Hindlimb muscle (tissue), 1 donor: Measurements from ENCODE around the gene ACOXL. TPM values are rescaled to one million over a fixed set of nuclear protein-coding genes. Genes with fewer than 3 reads are reported as not detected.
A peak's percentile ranks its signal among the peaks of the same experiment; 100 is the strongest.

Source experiments
- DNase-seq: peaks from one replicate; pipeline ENCODE4 v3.0.0-alpha.2; 2013
- polyA plus RNA-seq: library from polyadenylated mRNA; unstranded; fragments of 120-200 nt; gene quantifications from one replicate; pipeline ENCODE4 v1.2.1, GENCODE V29; 2013; ENCODE audit not compliant: insufficient read length

Gene ACOXL
- polyA plus RNA-seq, 1 donor: 0.32 TPM

DNA sequence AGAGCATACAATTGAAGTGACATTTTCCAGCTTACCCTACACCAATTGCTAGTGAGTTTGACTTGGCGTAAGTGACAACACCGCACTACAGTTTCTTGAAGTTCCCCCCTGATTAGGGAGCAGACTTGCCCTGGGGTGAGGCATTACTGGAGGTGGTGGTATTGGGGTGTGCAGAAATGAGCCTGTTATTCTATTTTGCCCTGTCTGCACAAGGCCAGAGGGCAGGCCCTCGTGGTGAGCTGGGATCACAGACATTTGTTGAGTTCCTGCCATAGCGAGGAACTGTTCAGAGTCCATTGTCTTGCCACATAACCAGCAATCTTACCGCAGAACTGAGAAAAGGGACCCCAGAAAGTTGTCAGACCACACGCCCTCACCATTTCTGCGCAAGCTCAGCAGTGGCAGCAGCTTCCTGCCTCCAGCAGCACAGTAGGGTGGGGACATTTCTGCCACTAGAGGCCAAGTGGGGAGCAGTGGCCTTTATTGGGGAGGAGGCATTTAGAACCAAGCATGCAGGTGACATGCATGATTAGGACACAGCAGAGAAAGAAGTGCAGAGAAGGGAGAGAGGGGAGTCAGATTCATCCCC lies 284.8 kb downstream of the ACOXL start:
- no peak for DNase-seq

DNA sequence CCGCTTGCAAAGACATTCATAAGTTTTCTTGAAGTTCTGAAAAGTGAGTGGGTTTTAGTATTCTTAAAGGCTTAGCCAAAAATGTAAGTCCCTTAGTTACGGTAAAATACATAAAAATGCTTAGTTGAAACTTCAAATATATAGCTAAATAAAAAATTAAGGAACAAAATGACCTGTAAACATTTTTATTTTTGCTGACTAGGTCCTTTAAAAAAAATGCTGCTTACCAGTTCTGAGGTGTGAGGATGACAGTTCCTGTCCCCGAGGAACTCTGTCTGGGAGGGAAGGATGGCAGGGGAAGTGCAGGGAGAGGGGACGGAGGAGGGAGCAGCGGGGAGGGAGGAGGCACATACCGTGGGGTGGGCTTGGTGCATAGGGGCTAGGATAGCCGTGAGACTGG lies 285.5 kb downstream of the ACOXL start:
- no peak for DNase-seq

DNA sequence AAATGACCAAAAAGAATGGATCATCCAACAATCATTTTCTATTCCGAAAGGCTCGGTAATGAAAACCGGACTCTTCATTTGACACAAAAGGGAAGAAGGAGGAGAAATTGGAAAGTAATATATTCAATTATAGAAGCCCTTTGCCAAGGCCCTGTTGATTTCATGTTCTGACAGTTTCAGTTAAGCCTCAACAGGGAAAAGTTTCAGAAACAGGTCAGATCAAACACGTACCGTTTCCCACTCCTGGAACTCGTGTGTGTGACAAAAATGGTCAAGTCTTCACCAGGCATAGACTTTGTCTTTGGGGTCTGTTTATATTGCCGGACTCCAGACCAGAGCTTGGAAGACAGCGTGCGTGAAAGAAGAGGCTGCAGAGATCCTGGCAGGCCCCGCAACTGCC lies 287.0 kb downstream of the ACOXL start:
- peak; percentile 28 for DNase-seq

DNA sequence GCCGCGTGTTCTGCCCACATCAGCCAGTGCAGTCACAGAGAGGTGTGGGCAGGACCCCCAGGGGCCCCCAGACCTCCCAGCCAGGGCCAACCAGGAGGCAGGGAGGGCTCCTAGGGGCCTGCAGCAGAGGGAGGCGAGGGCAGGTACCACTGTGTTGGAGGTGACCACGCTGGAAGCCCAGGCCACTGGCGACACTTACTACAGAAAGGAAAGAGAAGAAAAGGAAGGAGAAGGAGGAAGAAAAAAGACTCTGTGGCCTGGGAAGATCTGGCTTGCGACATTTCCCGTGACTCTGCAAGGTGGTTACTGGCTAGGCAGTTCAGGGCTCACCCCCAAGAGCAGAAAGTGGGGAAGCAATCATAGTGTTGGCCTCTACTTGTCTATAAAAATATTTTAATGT lies 290.3 kb downstream of the ACOXL start:
- no peak for DNase-seq

DNA sequence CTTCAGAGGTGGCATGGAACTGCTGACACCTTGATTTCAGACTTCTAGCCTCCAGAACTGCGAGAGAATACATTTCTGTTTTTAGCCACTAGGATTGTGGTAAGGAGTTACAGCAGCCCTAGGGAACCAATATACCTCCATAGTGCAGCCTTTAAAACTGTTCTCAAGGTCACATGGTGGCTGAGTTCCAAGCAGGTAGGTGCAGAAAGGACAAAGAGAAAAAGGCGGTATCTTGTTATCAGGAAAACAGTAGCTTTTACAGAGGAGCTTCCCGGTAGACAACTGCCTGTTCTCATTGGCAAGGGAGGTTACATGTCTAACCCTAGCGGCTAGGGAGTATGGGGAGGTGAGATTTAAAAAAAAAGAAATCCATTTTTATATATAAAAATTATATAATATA lies 292.1 kb downstream of the ACOXL start:
- DNase-seq: no peak

DNA sequence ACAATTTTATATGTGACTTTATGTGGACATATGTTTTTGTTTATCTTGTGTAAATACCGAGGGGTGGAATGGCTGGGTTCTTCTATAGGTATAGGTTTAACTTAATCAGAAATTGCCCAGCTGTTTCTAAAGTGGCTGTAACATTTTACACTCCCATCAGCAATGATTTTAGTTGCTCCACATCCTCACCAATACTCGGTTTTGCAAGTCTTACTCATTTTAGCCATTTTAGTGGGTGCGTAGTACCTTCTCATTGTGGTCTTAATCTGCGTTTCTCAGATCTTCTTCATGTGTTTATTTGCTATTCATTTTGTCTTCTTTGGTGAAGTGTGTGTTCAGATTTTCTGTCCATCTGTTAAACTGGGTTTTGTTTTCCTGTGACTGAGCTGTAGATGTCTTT lies 292.9 kb downstream of the ACOXL start:
- DNase-seq: no peak

GRCh38 chr2:111028720-111029119 lies 296.3 kb downstream of the ACOXL start:
- no peak for DNase-seq

DNA sequence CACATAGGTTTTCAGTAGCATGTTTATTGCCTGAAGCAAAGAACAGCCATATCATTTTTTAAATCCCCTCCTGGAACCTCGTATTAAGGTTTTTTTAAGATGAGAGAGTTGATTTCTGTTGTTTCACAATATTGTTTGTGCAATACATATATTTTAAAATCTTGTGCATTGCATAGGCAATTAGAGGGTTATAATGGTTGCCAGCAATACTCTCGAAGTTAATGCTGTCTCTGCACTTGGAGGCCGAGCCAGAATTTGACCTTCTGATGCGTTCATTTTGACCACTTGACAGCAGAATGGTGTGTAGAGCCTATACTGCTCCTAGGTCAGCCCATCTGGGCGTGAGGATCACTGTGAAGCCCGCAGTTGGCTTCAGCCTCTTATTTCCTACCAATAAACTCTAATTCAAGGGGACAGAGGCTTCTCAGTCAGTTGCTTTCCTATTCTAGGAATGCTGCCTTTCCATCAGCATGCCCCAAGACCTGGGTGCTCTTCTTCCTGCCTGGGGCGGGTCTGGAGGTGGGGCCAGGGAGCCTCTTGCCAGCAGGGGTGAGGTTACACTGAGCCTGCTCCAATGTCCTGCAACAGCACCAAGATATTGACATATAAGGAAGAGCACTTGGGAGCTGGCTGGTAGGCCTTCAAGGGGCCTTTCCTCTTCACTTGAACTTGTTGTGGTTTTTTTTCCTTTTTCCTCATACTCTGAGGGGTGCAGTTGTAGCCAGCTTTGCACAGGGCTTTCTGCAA lies 297.0 kb downstream of the ACOXL start:
- no peak for DNase-seq

DNA sequence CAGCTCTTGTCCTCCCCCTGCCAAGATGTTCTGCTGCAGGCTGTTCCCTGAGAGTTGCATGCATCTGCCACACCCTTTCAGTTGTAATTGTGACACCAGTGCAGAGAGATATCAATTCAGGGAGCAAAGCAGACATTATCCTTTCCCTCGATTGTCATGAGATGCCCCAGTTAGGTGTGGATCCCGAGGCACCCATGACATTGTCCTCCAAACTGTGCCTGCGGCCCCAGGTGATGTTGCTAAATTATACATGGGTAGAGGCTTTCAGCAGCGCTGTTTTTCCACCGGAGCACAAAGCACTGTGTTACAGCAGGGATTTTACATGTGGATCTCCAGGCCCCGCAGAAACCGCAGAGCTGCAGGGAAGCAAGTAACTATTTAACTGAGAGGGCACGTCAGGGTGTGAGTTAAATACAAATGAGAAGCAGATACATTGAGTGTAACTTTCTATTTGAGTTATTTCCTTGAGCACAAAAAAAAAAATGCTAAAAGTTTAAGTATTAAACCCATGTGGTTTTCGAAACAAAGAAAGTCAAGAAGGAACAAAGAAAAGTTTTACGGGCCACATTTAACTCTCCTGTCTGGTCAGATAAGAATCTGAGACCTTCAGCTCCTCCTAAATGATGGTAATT lies 298.0 kb downstream of the ACOXL start:
- no peak for DNase-seq

DNA sequence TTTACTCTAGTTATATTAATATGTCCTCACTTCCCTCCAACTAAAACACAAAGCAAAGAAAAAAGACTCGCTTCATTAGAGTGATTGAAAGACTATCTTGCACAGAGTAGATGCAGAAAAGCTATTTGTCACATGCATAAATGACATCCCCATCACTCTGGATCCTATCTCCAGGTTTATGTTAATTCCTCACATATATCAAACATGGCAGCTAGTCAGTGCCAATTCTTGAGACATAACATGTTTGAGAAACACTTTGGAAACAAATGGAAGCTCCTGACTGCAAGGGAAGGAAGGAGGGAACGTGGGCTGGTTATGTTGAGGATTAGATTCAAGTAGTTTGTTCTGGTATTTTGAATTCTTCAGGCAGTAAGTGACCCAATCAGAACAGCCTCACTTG lies 298.6 kb downstream of the ACOXL start:
- no peak for DNase-seq

DNA sequence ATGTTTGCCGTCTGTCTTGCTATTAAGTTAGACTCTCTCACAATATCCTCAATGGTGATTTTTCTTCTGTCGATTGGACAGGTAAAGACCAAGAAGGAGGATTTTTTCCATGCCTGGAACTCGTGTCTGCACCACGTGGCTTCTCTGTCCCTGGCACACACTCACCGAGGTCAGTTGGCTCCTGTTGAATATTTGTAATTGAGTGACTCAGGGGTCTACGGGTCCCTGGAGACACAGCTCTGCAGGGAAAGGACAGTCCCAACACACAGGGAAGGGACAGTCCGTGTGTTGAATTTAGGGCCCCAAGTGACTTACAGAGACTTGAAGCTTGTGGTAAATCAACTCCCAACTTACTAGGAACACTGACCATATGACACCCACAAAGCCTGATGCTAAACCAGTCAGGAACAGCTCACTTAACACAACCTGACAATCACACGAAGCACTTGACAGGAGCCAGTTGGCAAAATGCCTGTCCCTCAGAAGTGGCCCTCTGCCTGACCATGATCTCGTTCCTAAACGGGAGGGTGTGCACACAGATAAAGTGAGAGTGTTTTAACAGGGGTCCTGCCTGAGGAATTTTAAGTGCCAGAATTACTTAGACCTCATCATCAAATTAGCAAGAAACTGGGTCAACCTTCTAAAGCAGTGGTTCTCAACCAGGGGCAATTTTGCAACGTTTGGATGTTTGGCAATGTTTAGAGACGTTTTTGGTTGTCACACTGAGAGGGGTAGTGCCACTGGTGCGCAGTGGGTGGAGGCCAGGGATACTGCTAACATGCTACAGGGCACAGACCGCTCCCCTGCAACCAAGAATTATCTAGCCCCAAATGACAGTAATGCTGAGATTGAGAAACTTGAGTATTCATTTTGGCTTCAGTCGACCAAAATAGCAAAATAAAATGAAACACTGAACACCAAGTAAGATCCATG lies 299.4 kb downstream of the ACOXL start:
- DNase-seq: no peak

GRCh38 chr2:111032721-111033429 lies 300.5 kb downstream of the ACOXL start:
- no peak for DNase-seq

DNA sequence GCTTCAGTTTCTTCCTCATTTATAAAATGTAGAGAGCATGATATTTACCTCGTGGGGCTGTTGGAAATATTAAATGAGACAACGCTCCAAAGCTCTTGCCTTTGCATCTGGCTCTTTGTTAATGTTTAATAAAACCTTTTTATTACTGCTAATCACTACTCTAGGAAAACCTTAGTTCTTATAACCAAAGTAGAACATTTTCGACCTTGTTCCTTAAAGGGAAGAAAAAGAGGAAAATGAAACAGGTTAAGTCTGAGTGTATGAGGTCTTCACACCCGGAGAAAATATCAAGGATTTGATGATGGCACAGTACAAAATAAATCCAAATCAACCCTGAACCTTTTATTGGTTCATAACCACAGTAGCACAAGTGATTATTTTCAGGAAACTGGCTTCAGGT lies 301.8 kb downstream of the ACOXL start:
- no peak for DNase-seq

DNA sequence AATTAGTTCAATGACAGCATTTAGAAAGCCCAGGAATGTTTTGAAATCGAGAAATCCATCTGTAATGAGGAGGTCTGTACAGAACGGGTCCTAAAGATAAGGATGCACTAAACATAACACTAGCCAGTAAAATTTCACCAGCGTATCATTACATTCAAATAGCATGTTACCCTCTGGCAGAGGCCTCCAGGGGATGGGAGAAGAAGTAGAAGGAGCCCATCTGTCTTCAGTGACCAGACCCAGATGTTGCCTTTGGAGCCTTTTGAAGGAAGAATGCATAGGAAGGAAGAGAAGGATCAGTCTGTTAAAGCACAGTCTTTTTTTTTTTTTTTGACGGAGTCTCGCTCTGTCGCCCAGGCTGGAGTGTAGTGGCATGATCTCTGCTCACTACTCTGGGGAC lies 302.2 kb downstream of the ACOXL start:
- DNase-seq: no peak

- DNase-seq: no peak
Observed at GRCh38 chr2:111035830-111036441, 303.6 kb downstream of the ACOXL start.

- DNase-seq: no peak
Observed at GRCh38 chr2:111037128-111037527, 304.8 kb downstream of the ACOXL start.

DNA sequence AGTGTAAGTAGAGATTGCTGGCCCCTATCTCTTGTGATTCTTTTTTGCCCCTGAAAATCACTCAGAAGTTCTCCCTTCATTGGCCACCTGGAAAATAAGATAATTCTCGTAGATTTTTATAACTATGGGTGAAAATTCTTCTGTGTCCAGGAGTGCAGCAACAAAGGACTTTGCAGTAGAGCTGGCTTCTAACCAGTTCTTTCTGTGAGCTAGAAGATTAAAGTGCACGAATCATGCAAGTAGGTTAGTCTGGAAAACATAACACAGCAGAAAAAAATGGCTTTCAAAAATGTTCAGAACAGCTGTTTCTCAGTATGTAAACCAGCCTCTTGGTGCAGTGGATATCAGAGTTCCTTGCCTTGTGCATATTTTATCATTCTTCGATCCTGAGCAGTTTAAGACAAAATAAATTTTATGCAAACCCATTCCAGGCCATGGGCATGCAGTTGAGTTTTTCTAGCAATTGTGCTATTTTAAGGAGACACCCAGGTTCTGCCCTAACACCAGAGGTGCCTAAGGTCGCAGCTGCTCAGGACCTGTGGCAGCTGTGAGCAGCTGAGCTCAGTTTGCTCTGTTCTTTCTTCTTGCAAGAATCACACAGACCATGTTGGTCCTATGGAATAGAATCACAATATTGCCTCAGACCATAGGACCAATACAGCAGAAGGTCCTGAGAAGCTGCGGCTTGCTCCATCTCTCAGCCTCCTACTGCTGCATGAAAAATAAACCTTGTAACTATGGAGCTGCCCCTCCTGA lies 307.4 kb downstream of the ACOXL start:
- no peak for DNase-seq

DNA sequence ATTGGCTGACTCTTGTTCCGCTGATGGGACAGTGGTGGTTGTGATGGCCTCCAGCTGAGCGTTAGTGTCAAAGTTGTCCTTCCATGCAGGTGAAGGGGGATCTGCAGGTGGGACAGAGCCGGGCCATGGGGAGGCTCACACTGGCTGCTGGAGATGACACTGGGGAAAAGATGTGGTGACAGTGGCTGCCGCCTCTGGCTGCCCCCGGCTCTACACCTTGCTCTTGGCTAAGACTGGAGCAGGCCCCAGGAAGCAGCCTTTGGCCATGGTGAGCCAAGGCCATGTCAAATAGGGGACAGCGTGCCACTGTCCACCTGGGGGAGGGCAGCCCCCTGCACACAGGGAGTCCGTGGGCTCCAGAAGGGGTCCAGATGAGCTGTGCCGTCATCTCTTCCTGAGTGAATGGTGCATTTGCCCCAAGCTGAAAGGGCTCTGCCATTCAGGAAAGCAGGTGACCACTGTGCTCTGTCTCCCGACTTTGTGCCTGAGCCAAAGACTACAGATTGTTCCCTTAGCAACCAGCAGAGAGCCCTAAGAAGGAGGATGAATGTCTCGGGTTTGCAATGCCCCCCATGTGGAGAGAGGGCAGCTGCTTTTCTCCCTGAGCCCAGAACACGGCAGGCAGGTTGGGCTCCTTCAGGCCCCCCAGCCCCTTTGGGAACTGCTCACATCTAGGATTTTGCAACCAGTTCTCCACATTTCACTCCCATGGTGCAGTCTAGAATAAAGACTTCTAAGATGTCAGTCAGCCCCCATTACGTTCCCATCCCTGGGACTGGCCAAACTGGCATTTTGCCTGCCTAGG lies 309.2 kb downstream of the ACOXL start:
- DNase-seq: no peak

DNA sequence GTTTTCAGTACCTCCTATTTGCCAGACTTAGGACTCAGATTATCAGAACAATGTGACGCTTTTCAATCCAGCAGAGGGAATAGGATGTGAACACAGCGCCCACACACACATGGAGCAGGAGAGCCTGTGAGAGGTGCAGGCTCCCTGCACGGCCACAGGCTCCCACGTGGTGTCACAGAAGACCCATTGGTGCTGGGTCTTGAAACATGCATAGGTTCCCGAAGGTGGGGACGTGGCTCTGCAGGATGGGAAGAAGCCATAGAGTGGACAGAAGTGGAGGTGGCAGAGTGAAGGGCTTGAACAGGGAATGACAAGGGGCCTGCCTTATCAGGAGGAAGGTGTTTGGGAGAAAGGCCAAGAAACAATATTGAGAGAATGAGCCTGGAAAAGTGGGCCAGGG lies 309.9 kb downstream of the ACOXL start:
- no peak for DNase-seq
